Chondrocyte (in vitro differentiated cells): Measurements from ENCODE around the gene INSIG1. TPM values are rescaled to one million over a fixed set of nuclear protein-coding genes. Genes with fewer than 3 reads are reported as not detected.

ENCODE experiments used
- DNase-seq: peaks from one replicate; pipeline ENCODE4 v3.0.0; 2021; ENCODE audit warnings: mixed read lengths, low spot score
- H3K27ac Mint-ChIP-seq: one replicate; pipeline ENCODE4 v1.8.0; 2021; ENCODE audit warnings: mild to moderate bottlenecking, moderate library complexity, mixed read lengths; ENCODE audit not compliant: unreplicated experiment
- H3K27me3 Mint-ChIP-seq: 2 replicates; pipeline ENCODE4 v1.8.0; 2021; ENCODE audit warnings: low read depth, mixed read lengths
- H3K36me3 Mint-ChIP-seq: 2 replicates; pipeline ENCODE4 v1.8.0; 2021; ENCODE audit warnings: low read depth, mixed read lengths
- H3K4me1 Mint-ChIP-seq: 2 replicates; pipeline ENCODE4 v1.8.0; 2021; ENCODE audit warnings: low read depth, mild to moderate bottlenecking, mixed read lengths
- H3K4me3 Mint-ChIP-seq: one replicate; pipeline ENCODE4 v1.8.0; 2021; ENCODE audit warnings: mild to moderate bottlenecking, moderate library complexity, mixed read lengths; ENCODE audit not compliant: unreplicated experiment
- H3K9me3 Mint-ChIP-seq: 2 replicates; pipeline ENCODE4 v1.8.0; 2021; ENCODE audit warnings: low read depth, mixed read lengths
- CTCF ChIP-seq: fragments of 200-600 bp; sonication (generic); IDR thresholded peaks from 2 replicates; pipeline ENCODE4 v1.5.0; 2021; ENCODE audit warnings: antibody characterized with exemption, mild to moderate bottlenecking, moderate library complexity
- total RNA-seq: library from RNA; stranded (reverse); gene quantifications from 3 replicates; pipeline ENCODE4 v1.2.1, GENCODE V29; 2021

Gene INSIG1
- total RNA-seq, 1 donor from 2014 or later, result 31.8 TPM

- Mint-ChIP-seq H3K36me3 (no peaks in the 10 kb centered on the region), H3K9me3 (no peaks in the 10 kb centered on the region), H3K27ac (no peak overlapping the region), H3K4me3 (no peak overlapping the region), H3K4me1 (peaks cover 21% of the 10 kb centered on the region), H3K27me3 (peaks cover 22% of the 10 kb centered on the region)
- DNase-seq, result no peak
- TF ChIP-seq CTCF, result no peak
These were observed 43.7 kb upstream of the INSIG1 start for GRCh38 chr7:155254018-155254417.

- Mint-ChIP-seq H3K9me3 (no peaks in the 10 kb centered on the region), H3K36me3 (no peaks in the 10 kb centered on the region), H3K27ac (no peak overlapping the region), H3K27me3 (peaks cover 22% of the 10 kb centered on the region), H3K4me1 (peaks cover 26% of the 10 kb centered on the region), H3K4me3 (no peak overlapping the region)
- no peak for TF ChIP-seq CTCF
- DNase-seq, result no peak
These were observed 42.6 kb upstream of the INSIG1 start for GRCh38 chr7:155255071-155255470.

GRCh38 chr7:155255621-155256020 is 42.1 kb upstream of the INSIG1 start:
- Mint-ChIP-seq H3K4me3 (no peak overlapping the region), H3K27me3 (peaks cover 24% of the 10 kb centered on the region), H3K4me1 (peaks cover 26% of the 10 kb centered on the region), H3K36me3 (no peaks in the 10 kb centered on the region), H3K27ac (no peak overlapping the region), H3K9me3 (no peaks in the 10 kb centered on the region)
- DNase-seq, result no peak
- TF ChIP-seq CTCF, result no peak

GRCh38 chr7:155256081-155256760 is 41.5 kb upstream of the INSIG1 start:
- no peak overlapping the region for H3K4me3 Mint-ChIP-seq

More at GRCh38 chr7:155256081-155256760, 41.5 kb upstream of the INSIG1 start:
- no peak for TF ChIP-seq CTCF
- peaks cover 26% of the 10 kb centered on the region for H3K4me1 Mint-ChIP-seq
- no peak for DNase-seq
- no peaks in the 10 kb centered on the region for H3K36me3 Mint-ChIP-seq
- no peaks in the 10 kb centered on the region for H3K9me3 Mint-ChIP-seq
- H3K27ac Mint-ChIP-seq, result no peak overlapping the region
- peaks cover 24% of the 10 kb centered on the region for H3K27me3 Mint-ChIP-seq
